ENCODE results near the gene PPP6R1.
"Not testable (repeated sequence)": the region's sequence is repeated elsewhere in the genome, so short reads cannot be mapped to it uniquely, and the experiment has no call there.

The PPP6R1 gene

GRCh38 chr19:55226788-55227187, 32.0 kb downstream of the PPP6R1 start:
- in situ Hi-C loops (cut with MboI; ENCODE audit: low sequenced_read_pairs, unreplicated experiment) = no loop called here
- TF ChIP-seq CTCF (IDR thresholded peaks at IDR 0.05; ENCODE audit: borderline replicate concordance, control extremely low read depth, extremely low read depth, insufficient read depth, missing control alignments) = no peak
- no peak for DNase-seq (ENCODE audit: low spot score)

- in situ Hi-C loops (cut with MboI; ENCODE audit: low sequenced_read_pairs, unreplicated experiment) = no loop called here
- DNase-seq (ENCODE audit: low spot score) = no peak
- TF ChIP-seq CTCF (IDR thresholded peaks at IDR 0.05; ENCODE audit: borderline replicate concordance, control extremely low read depth, extremely low read depth, insufficient read depth, missing control alignments) = no peak
Measured at GRCh38 chr19:55226273-55226672, 32.5 kb downstream of the PPP6R1 start.

DNA sequence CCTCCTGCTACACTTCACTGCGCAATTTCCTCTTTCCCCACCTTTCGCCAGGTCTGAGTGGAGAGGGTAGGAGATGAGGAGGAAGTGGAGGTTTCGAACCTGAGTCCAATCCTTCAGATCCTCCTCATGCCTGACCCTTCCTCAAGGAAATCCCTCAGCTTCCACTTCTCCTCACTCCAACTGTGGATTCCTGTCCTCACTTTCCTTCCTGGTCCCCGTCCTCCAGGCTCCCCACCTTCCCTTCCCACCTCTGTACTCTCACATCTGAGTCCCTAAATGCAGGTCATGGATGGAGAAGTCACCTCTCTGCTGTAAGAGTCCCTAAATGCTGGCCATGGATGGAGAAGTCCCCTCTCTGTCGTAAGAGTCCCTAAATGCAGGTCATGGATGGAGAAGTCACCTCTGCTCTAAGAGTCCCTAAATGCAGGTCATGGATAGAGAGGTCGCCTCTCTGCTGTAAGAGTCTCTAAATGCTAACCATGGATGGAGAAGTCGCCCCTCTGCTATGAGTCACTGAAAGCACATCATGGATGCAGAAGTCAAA, 33.3 kb downstream of the PPP6R1 start:
- no peak for TF ChIP-seq CTCF (IDR thresholded peaks at IDR 0.05; ENCODE audit: borderline replicate concordance, control extremely low read depth, extremely low read depth, insufficient read depth, missing control alignments)
- in situ Hi-C loops (cut with MboI; ENCODE audit: low sequenced_read_pairs, unreplicated experiment) = no loop called here
- no peak for DNase-seq (ENCODE audit: low spot score)

DNA sequence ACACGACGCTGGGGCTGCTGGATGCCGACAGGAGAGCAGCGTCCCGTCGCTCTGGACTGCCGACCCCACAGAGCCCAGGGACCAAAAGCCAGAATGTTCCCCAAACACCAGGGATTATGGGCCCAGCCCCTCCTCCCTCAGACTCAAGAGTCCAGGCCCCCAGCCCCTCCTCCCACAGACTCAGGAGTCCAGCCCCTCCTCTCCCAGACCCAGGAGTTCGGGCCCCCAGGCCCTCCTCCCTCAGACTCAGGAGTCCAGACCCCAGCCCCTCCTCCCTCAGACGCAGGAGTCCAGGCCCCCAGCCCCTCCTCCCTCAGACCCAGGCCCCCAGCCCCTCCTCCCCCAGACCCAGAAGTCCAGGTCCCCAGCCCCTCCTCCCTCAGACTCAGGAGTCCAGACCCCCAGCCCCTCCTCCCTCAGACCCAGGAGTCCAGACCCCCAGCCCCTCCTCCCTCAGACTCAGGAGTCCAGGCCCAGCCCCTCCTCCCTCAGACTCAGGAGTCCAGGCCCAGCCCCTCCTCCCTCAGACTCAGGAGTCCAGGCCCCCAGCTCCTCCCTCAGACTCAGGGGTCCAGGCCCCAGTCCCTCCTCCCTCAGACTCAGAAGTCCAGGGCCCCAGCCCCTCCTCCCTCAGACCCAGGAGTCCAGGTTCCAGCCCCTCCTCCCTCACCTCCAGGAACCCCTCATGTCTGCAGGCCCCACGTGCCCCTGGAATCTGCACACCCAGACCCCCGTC, 34.0 kb downstream of the PPP6R1 start:
- DNase-seq (ENCODE audit: low spot score); in situ Hi-C loops (cut with MboI; ENCODE audit: low sequenced_read_pairs, unreplicated experiment): not testable (repeated sequence)

- no peak for TF ChIP-seq CTCF (IDR thresholded peaks at IDR 0.05; ENCODE audit: borderline replicate concordance, control extremely low read depth, extremely low read depth, insufficient read depth, missing control alignments)
- DNase-seq (ENCODE audit: low spot score) = no peak
- in situ Hi-C loops (cut with MboI; ENCODE audit: low sequenced_read_pairs, unreplicated experiment) = no loop called here
Measured at GRCh38 chr19:55224038-55224665, 34.7 kb downstream of the PPP6R1 start.

DNA sequence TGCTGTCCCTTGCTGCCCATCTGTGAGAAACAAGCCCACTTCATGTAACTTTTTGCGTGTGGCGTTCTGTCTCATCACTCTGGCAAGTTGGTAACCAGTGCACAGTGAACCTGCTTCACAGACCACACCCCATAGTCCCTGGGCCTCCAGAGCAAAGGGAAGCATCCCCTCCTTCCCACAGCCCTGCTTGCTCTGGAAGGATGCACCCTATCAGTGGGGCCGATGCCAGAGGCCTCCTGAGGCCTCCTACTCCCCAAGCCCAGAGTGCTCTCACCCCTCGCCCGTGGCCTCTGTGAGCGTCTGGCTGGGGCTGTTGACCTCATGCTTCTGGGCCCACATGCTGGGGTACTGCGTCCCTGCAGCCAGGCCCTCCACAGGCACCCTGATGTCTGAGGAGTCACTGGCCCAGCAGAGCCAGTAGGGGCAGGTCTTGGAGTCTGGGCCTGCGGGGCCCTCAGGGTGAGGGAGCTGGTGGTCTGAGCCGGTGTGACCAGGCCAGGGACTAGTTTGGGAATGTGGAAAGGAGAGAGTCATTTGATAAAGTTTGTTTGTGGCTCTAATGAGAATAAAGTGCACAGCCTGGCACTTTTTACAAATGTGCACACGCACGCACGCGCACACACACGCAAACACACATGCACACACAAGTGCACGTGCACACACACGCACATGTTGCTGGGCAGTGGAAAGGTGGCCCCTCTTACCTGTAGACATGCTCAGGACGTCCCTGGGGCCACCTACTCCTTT, 35.4 kb downstream of the PPP6R1 start:
- in situ Hi-C loops (cut with MboI; ENCODE audit: low sequenced_read_pairs, unreplicated experiment) = no loop called here
- no peak for DNase-seq (ENCODE audit: low spot score)
- TF ChIP-seq CTCF (IDR thresholded peaks at IDR 0.05; ENCODE audit: borderline replicate concordance, control extremely low read depth, extremely low read depth, insufficient read depth, missing control alignments) = no peak
